MM.1S (cell line): ENCODE measurements around the gene FOXO6.

Experiments used
- CTCF ChIP-seq: fragments of 300-600 bp; sonication (generic); IDR thresholded peaks from 2 replicates; pipeline ENCODE4 v1.5.1; 2016; ENCODE audit warnings: antibody characterized with exemption, low read length, mixed read lengths
- EZH2phosphoT487 ChIP-seq: fragments of 300-600 bp; sonication (generic); IDR thresholded peaks from 2 replicates; pipeline ENCODE4 v1.6.1; 2018; ENCODE audit warnings: antibody characterized with exemption, low read length

GRCh38 chr1:41342774-41343355, 18.4 kb upstream of the FOXO6 start:
- TF ChIP-seq CTCF (no peak), EZH2phosphoT487 (no peak)
